ENCODE data around the gene ZFYVE9.

- no peak for TF ChIP-seq POLR2AphosphoS5 (IDR thresholded peaks at IDR 0.05; ENCODE audit: borderline replicate concordance, low read depth, low read length)
- TF ChIP-seq EZH2 (IDR thresholded peaks at IDR 0.05) = no peak
- TF ChIP-seq FOXP2 (optimal IDR thresholded peaks at IDR 0.05; ENCODE audit: control extremely low read depth, extremely low read length, insufficient read depth) = no peak
These were observed 163.7 kb downstream of the ZFYVE9 start for GRCh38 chr1:52305417-52306226.
